ENCODE measurements around the gene CEP83. TPM values are rescaled to one million over a fixed set of nuclear protein-coding genes. Genes with fewer than 3 reads are reported as not detected.

CEP83 gene
- total RNA-seq, 2 donors from 2014 or later: 11.6 to 12.0 TPM

GRCh38 chr12:94285943-94286582, 173.6 kb downstream of the CEP83 start:
- intact Hi-C loops (cut with DNase I): loop anchor here in 1 of 2 donors (10.0 kb wide), 1 partner anchor 131 kb away; no protein-coding TSS in a partner anchor

GRCh38 chr12:94284859-94285258, 174.8 kb downstream of the CEP83 start:
- intact Hi-C loops (cut with DNase I): loop anchor here in 1 of 2 donors (10.0 kb wide), 1 partner anchor 130 kb away; no protein-coding TSS in a partner anchor
- DNase-seq (no peak), ATAC-seq (no peak)

More at GRCh38 chr12:94285943-94286582, 173.6 kb downstream of the CEP83 start:
- DNase-seq (no peak), ATAC-seq (no peak)

- DNase-seq: no peak
- intact Hi-C loops (cut with DNase I): loop anchor here in 1 of 2 donors (10.0 kb wide), 1 partner anchor 129 kb away; no protein-coding TSS in a partner anchor
- no peak for ATAC-seq
Measured at GRCh38 chr12:94284046-94284445, 175.6 kb downstream of the CEP83 start.

- DNase-seq (no peak), ATAC-seq (peak; percentile 22 to 55)
- intact Hi-C loops (cut with DNase I): loop anchor here in 1 of 2 donors (10.0 kb wide), 1 partner anchor 128 kb away; no protein-coding TSS in a partner anchor
Measured at GRCh38 chr12:94282675-94283074, 177.0 kb downstream of the CEP83 start.

GRCh38 chr12:94280063-94280462, 179.6 kb downstream of the CEP83 start:
- DNase-seq: no peak
- intact Hi-C loops (cut with DNase I): loop anchor here in 1 of 2 donors (10.0 kb wide), 1 partner anchor 125 kb away; no protein-coding TSS in a partner anchor

GRCh38 chr12:94277426-94278000, 182.2 kb downstream of the CEP83 start:
- peak in 1 of 2 donors; percentile 30 for ATAC-seq
- no peak for DNase-seq
- intact Hi-C loops (cut with DNase I): no loop called here

More at GRCh38 chr12:94280063-94280462, 179.6 kb downstream of the CEP83 start:
- ATAC-seq: no peak

- DNase-seq (no peak), ATAC-seq (no peak)
- intact Hi-C loops (cut with DNase I): no loop called here
Measured at GRCh38 chr12:94276725-94277124, 182.9 kb downstream of the CEP83 start.

- DNase-seq (no peak), ATAC-seq (no peak)
- intact Hi-C loops (cut with DNase I): no loop called here
Measured at GRCh38 chr12:94273272-94273671, 186.4 kb downstream of the CEP83 start.

- ATAC-seq (peak in 1 of 2 donors; percentile 14), DNase-seq (no peak)
- intact Hi-C loops (cut with DNase I): no loop called here
Measured at GRCh38 chr12:94272280-94272679, 187.4 kb downstream of the CEP83 start.

- DNase-seq: no peak
- intact Hi-C loops (cut with DNase I): no loop called here
- ATAC-seq: no peak
Measured at GRCh38 chr12:94271351-94271750, 188.3 kb downstream of the CEP83 start.

- intact Hi-C loops (cut with DNase I): no loop called here
- ATAC-seq (no peak), DNase-seq (no peak)
Measured at GRCh38 chr12:94269316-94269999, 190.2 kb downstream of the CEP83 start.

- ATAC-seq (no peak), DNase-seq (no peak)
- intact Hi-C loops (cut with DNase I): no loop called here
Measured at GRCh38 chr12:94267921-94268471, 191.7 kb downstream of the CEP83 start.

- no peak for ATAC-seq
- intact Hi-C loops (cut with DNase I): no loop called here
- no peak for DNase-seq
Measured at GRCh38 chr12:94267537-94267872, 192.2 kb downstream of the CEP83 start.

- intact Hi-C loops (cut with DNase I): no loop called here
- DNase-seq (no peak), ATAC-seq (no peak)
Measured at GRCh38 chr12:94266796-94267536, 192.7 kb downstream of the CEP83 start.

GRCh38 chr12:94265966-94266745, 193.5 kb downstream of the CEP83 start:
- ATAC-seq (no peak), DNase-seq (no peak)
- intact Hi-C loops (cut with DNase I): no loop called here

- DNase-seq (no peak), ATAC-seq (no peak)
- intact Hi-C loops (cut with DNase I): no loop called here
Measured at GRCh38 chr12:94265539-94265938, 194.1 kb downstream of the CEP83 start.

- ATAC-seq (no peak), DNase-seq (no peak)
- intact Hi-C loops (cut with DNase I): no loop called here
Measured at GRCh38 chr12:94264736-94265485, 194.8 kb downstream of the CEP83 start.

All from left cardiac atrium (tissue), 4 donors.